ENCODE results near the gene SLC17A9.

Gene SLC17A9

DNA sequence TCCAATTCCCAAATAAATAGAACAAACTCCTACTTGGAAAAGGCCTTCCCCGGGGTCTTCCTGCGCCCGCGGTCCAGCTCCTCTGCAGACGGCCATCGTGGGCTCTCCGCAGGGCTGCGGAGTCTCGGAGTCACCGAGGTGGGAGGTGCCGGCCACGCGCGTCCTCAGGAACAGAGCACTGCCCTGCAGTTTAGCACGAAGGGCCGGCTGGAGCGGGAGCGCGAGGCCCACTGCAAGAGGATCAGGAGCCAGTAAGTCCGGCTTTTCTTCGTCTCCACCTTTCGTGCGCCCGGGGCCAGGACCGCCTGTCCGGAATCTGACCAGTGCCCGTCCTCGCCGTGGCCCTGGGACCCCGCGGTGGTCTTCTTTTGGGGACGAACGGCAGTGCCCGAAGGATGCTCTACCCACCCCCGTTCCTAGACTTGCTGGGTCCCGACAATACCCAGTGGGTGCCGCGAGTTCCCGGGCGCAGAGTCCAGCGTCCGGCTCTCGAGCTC is 52.9 kb downstream of the SLC17A9 start:
- H3K4me3 ChIP-seq (ENCODE audit: insufficient read length, low read depth) = peak overlapping the region; percentile 17
- H3K9ac ChIP-seq (ENCODE audit: insufficient read length, low read depth) = peak overlapping the region; percentile 51
- H3K9me3 ChIP-seq (ENCODE audit: insufficient read depth, low read length) = no peaks in the 10 kb centered on the region
- H3K27me3 ChIP-seq (ENCODE audit: insufficient read depth, insufficient read length) = peaks cover 74% of the 10 kb centered on the region
- H3K4me1 ChIP-seq (ENCODE audit: insufficient read depth, insufficient read length) = peaks cover 33% of the 10 kb centered on the region
- H3K36me3 ChIP-seq (ENCODE audit: insufficient read depth, insufficient read length, low read length) = no peaks in the 10 kb centered on the region
- no peak for DNase-seq (ENCODE audit: low read depth, low spot score)
- TF ChIP-seq ZNF274 (IDR thresholded peaks at IDR 0.05; ENCODE audit: low read depth, low read length) (no peak), SUZ12 (IDR thresholded peaks at IDR 0.05; ENCODE audit: extremely low read depth, insufficient read depth, insufficient read length) (no peak), YY1 (IDR thresholded peaks at IDR 0.05; ENCODE audit: insufficient read depth, insufficient read length) (no peak)

DNA sequence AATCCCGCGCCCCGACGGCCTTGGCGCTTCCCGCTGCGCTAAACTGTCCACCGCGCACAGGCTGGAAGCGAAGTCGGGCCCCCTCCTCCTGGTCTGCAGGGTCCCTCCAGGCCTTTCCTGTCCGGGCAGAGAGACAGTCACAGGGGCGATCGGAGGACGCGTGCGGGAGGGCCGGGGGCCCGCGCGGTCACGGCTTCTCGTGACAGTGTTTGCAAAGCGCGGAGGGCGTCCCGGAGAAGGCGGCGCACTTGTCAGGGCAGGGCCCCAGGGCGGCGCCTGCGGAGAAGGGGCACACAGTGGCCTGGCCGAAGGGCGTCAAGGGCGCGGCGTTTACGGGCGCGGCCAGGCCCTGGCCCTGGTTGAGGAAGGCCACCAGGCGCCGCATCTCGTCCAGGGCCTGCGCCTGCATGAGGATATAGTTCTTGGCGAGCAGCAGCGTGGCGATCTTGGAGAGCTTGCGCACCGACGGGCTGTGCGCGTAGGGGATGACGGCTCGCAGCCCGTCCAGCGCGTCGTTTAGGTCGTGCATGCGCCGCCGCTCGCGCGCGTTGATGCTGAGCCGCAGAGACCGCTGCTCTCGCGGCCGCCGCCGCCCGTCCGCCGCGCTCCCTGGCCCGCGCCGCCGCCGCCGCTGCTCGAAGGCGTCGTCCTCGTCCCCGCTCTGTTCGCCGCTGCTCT is 53.5 kb downstream of the SLC17A9 start:
- Histone ChIP-seq H3K4me3 (ENCODE audit: insufficient read length, low read depth) (peak overlapping the region; percentile 43), H3K9me3 (ENCODE audit: insufficient read depth, low read length) (no peaks in the 10 kb centered on the region), H3K27me3 (ENCODE audit: insufficient read depth, insufficient read length) (peaks cover 74% of the 10 kb centered on the region), H3K36me3 (ENCODE audit: insufficient read depth, insufficient read length, low read length) (no peaks in the 10 kb centered on the region), H3K4me1 (ENCODE audit: insufficient read depth, insufficient read length) (peaks cover 33% of the 10 kb centered on the region), H3K9ac (ENCODE audit: insufficient read length, low read depth) (peak overlapping the region; percentile 76)
- DNase-seq (ENCODE audit: low read depth, low spot score) = no peak
- no peak for TF ChIP-seq ZNF274 (IDR thresholded peaks at IDR 0.05; ENCODE audit: low read depth, low read length)
- TF ChIP-seq SUZ12 (IDR thresholded peaks at IDR 0.05; ENCODE audit: extremely low read depth, insufficient read depth, insufficient read length) = peak; percentile 52

DNA sequence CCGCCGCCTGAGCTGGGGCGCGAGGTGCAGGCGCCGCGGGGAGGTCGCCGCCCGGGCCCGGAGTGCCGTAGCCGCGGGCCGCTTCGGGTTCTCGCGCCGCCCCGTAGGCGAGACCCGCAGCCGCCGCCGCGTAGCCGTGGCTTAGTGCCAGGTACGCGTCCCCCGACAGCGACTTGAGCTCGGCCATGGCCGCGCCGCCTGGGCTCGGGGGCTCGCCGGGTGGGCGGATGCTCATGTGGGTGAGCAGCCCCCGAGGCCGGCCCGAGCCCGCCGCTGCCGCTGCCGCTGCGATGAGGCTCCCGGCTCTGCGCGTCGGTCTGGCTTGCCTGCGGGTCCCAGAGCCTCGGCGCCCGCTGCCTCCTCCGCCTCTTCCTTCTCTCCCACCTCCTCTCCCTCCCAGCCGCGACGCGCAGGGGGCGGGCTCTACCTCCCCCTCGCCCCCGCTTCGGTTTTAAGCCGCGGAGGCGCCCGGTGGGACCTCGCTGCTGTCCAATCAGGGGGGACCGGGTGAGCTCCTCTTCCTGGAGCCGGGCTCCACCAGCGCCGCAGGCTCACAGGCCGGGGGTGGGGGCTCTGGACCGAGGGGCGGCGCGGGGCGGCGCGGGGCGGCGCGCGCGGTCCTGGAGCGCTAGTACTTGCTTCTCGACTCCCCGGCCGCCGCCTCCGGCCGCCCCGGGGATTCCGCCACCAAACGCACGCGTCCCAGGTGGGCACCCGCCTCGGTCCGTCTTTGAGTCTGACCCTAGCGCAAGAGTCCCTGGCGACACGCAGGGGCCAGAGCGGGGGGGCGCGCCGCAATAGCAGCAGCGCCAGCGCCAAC is 54.2 kb downstream of the SLC17A9 start, which contains the start of gene BHLHE23:
BHLHE23 (minus strand) TSS at position 425 of the 820 bp plus-strand sequence; CDS start at position 235, 190 bp downstream.
- peak; percentile 63 for DNase-seq (ENCODE audit: low read depth, low spot score)
- Histone ChIP-seq H3K36me3 (ENCODE audit: insufficient read depth, insufficient read length, low read length) (no peaks in the 10 kb centered on the region), H3K9me3 (ENCODE audit: insufficient read depth, low read length) (no peaks in the 10 kb centered on the region), H3K4me3 (ENCODE audit: insufficient read length, low read depth) (peak within 1 kb of the TSS; percentile 43), H3K9ac (ENCODE audit: insufficient read length, low read depth) (peak within 1 kb of the TSS; percentile 76), H3K4me1 (ENCODE audit: insufficient read depth, insufficient read length) (peaks cover 33% of the 10 kb centered on the region), H3K27me3 (ENCODE audit: insufficient read depth, insufficient read length) (peaks cover 74% of the 10 kb centered on the region)
- TF ChIP-seq SUZ12 (IDR thresholded peaks at IDR 0.05; ENCODE audit: extremely low read depth, insufficient read depth, insufficient read length) (peak; percentile 72), ZNF274 (IDR thresholded peaks at IDR 0.05; ENCODE audit: low read depth, low read length) (no peak), YY1 (IDR thresholded peaks at IDR 0.05; ENCODE audit: insufficient read depth, insufficient read length) (no peak)

DNA sequence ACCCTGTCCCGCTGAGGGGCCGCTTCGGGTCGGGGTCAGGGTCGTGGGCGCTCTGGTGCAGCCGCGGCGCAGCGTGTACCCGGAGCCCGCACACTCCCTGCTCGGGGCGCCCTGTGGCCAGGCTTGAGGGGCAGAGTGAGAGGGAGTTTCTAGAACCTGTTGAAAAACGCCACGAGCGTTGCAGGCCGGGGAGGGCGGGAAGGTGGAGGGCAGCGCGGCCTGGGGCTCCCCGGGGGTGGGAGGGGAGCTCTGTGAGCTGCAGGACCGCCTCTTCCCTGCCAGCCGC is 54.8 kb downstream of the SLC17A9 start:
- DNase-seq (ENCODE audit: low read depth, low spot score) = no peak
- Histone ChIP-seq H3K36me3 (ENCODE audit: insufficient read depth, insufficient read length, low read length) (no peaks in the 10 kb centered on the region), H3K27me3 (ENCODE audit: insufficient read depth, insufficient read length) (peaks cover 71% of the 10 kb centered on the region), H3K4me3 (ENCODE audit: insufficient read length, low read depth) (peak overlapping the region; percentile 43), H3K9ac (ENCODE audit: insufficient read length, low read depth) (peak overlapping the region; percentile 76), H3K4me1 (ENCODE audit: insufficient read depth, insufficient read length) (peaks cover 35% of the 10 kb centered on the region), H3K9me3 (ENCODE audit: insufficient read depth, low read length) (0 out of 2 replicates have a peak, but pooled peaks cover under 1% of the 10 kb centered on the region)
- TF ChIP-seq YY1 (IDR thresholded peaks at IDR 0.05; ENCODE audit: insufficient read depth, insufficient read length) (no peak), SUZ12 (IDR thresholded peaks at IDR 0.05; ENCODE audit: extremely low read depth, insufficient read depth, insufficient read length) (peak; percentile 0), ZNF274 (IDR thresholded peaks at IDR 0.05; ENCODE audit: low read depth, low read length) (no peak)

GRCh38 chr20:63007646-63008488 is 55.4 kb downstream of the SLC17A9 start:
- Histone ChIP-seq H3K4me3 (ENCODE audit: insufficient read length, low read depth) (peak overlapping the region; percentile 43), H3K9me3 (ENCODE audit: insufficient read depth, low read length) (peaks cover 6% of the 10 kb centered on the region), H3K27me3 (ENCODE audit: insufficient read depth, insufficient read length) (peaks cover 72% of the 10 kb centered on the region), H3K9ac (ENCODE audit: insufficient read length, low read depth) (peak overlapping the region; percentile 76), H3K4me1 (ENCODE audit: insufficient read depth, insufficient read length) (peaks cover 35% of the 10 kb centered on the region), H3K36me3 (ENCODE audit: insufficient read depth, insufficient read length, low read length) (no peaks in the 10 kb centered on the region)
- TF ChIP-seq SUZ12 (IDR thresholded peaks at IDR 0.05; ENCODE audit: extremely low read depth, insufficient read depth, insufficient read length) (no peak), YY1 (IDR thresholded peaks at IDR 0.05; ENCODE audit: insufficient read depth, insufficient read length) (no peak), ZNF274 (IDR thresholded peaks at IDR 0.05; ENCODE audit: low read depth, low read length) (no peak)
- no peak for DNase-seq (ENCODE audit: low read depth, low spot score)

- TF ChIP-seq SUZ12 (IDR thresholded peaks at IDR 0.05; ENCODE audit: extremely low read depth, insufficient read depth, insufficient read length) = no peak
- TF ChIP-seq ZNF274 (IDR thresholded peaks at IDR 0.05; ENCODE audit: low read depth, low read length) = no peak
- no peak for TF ChIP-seq YY1 (IDR thresholded peaks at IDR 0.05; ENCODE audit: insufficient read depth, insufficient read length)
- H3K9me3 ChIP-seq (ENCODE audit: insufficient read depth, low read length) = peaks cover 14% of the 10 kb centered on the region
- peak overlapping the region; percentile 9 for H3K4me3 ChIP-seq (ENCODE audit: insufficient read length, low read depth)
- H3K36me3 ChIP-seq (ENCODE audit: insufficient read depth, insufficient read length, low read length) = no peaks in the 10 kb centered on the region
- peaks cover 68% of the 10 kb centered on the region for H3K27me3 ChIP-seq (ENCODE audit: insufficient read depth, insufficient read length)
- H3K4me1 ChIP-seq (ENCODE audit: insufficient read depth, insufficient read length) = peaks cover 33% of the 10 kb centered on the region
- peak overlapping the region; percentile 56 for H3K9ac ChIP-seq (ENCODE audit: insufficient read length, low read depth)
- DNase-seq (ENCODE audit: low read depth, low spot score) = no peak
Measured at GRCh38 chr20:63008541-63009044, 56.1 kb downstream of the SLC17A9 start.

Data from NT2/D1 (cell line).